ENCODE data around the gene CASZ1.

DNA sequence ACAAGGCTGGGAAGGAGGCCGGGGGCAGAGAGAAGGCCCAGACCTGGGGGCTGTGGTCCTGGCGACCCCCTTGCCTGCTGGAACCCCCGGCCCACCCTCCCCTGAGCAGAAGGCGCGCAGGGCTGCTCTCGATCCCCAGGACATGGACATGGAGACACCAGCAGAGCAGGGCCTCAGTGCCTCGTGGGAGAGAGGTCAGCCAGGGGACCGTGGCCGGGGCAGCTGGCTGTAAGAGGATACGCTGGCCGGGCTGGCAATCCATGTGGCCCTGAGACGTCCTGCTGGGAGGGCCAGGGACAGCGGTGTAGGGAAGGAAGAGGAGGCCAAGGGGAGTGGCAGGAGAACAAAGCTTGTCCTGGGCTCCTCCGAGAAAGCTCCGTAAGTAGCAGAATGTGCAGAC is 132.2 kb downstream of the CASZ1 start:
- TF ChIP-seq, protein P1, sequence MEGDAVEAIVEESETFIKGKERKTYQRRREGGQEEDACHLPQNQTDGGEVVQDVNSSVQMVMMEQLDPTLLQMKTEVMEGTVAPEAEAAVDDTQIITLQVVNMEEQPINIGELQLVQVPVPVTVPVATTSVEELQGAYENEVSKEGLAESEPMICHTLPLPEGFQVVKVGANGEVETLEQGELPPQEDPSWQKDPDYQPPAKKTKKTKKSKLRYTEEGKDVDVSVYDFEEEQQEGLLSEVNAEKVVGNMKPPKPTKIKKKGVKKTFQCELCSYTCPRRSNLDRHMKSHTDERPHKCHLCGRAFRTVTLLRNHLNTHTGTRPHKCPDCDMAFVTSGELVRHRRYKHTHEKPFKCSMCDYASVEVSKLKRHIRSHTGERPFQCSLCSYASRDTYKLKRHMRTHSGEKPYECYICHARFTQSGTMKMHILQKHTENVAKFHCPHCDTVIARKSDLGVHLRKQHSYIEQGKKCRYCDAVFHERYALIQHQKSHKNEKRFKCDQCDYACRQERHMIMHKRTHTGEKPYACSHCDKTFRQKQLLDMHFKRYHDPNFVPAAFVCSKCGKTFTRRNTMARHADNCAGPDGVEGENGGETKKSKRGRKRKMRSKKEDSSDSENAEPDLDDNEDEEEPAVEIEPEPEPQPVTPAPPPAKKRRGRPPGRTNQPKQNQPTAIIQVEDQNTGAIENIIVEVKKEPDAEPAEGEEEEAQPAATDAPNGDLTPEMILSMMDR (conservative IDR thresholded peaks at IDR 0.05 in 1 of 2, IDR thresholded peaks at IDR 0.05 in 1 of 2; ENCODE audit: low read depth in 1 of 2, low read length in 2 of 2) = no peak
- no peak for TF ChIP-seq EZH2 (IDR thresholded peaks at IDR 0.05; ENCODE audit: low read length, missing control alignments)
